DMS79 (cell line): Measurements from ENCODE around the gene PLEKHA1.

Experiments used
- DNase-seq: peaks from one replicate; lab custom pipeline; 2025; lab: John Stamatoyannopoulos, UW

The PLEKHA1 gene

GRCh38 chr10:122461729-122462532 lies 87.4 kb downstream of the PLEKHA1 start:
- no peak for DNase-seq

DNA sequence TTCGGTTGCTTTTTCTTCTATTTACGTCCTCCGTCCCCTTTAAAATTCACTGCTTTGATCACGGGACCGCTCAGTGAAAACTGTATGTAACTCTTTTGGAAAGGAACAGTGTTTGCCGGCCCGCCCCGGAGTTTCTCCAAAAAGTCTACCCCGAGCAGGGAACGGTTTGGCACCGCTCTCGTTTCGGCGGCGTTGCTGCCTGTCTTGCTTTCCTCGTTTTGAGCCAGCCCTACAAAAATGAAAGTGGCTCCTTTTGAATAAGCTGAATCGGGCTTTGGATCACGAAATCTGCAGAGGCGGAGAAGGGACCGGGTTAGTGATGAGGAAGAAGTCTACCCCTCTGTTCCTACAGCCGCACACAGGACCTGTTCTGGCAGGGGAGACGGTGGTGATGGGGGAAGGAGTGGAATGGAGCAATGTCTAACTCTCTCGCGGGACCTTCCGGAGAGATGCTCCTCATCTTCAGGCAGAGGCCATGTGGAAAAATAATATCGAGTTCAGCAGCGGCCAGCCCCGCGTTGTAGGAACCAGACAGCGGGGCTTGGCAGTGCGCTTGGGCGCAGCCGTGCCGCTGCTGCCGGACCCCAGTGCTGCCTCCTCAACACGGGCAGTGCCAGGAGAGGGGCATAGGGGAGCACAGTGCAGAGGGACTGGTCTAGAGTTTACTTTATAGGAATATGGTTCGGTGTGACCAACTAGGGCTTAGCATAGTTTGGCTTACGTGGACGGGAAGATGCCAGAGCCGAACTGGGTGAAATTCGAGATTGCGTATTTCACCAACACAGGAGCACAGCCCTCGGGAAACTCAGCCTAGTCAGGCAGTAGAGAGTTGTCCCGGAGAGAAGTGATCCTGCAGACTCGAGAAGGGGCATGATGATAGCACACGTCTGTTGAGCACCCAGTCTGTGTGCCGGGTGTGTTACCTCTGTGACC lies 88.3 kb downstream of the PLEKHA1 start:
- no peak for DNase-seq

DNA sequence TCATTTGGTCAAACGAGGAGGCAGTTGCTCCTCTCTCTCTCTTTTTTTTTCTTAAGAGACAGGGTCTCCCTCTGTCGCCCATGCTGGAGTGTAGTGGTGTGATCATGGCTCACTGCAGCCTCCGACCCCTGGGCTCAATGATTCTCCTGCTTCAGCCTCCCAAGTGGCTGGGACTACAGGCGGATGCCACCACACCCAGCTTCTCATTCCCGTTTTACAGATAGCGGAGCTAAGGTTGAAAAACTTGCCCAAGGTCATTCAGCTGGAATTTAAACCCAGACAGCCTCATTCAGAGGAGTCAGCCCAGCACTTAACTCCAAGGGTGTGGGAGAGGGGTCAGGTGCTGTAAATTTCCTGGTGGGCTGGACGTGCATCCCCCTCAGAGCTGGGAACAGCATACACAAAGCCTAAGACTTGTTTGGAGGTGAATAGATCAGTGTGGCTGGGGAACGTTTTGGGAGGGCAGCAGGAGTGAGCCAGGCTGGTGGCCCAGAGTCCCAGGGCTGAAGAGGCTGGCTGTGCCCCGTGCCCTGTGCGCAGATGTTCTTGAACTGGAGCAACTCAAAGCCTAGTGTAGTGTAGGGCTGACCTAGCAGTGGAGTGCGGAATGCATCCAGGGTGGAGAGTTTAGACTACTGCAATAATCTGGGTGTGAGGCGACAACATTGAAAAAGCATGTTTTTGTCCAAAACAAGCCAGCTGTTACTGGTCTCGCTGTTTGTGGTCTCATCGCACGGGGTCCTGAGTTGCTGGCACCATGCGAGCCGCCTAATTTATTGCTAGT lies 89.2 kb downstream of the PLEKHA1 start:
- no peak for DNase-seq

DNA sequence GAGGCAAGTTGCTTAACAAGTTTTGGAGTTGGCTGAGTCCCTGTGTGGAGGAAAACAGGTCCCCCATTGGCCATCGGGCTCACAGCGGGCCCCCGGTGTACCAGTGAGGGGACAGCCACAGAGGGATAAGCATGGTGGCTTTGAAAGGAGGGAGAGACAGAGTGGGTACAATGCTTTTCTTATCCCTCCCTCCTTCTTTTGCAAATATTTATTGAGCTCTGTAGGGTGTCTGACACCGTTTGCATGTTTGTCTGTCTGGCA lies 89.7 kb downstream of the PLEKHA1 start:
- no peak for DNase-seq

DNA sequence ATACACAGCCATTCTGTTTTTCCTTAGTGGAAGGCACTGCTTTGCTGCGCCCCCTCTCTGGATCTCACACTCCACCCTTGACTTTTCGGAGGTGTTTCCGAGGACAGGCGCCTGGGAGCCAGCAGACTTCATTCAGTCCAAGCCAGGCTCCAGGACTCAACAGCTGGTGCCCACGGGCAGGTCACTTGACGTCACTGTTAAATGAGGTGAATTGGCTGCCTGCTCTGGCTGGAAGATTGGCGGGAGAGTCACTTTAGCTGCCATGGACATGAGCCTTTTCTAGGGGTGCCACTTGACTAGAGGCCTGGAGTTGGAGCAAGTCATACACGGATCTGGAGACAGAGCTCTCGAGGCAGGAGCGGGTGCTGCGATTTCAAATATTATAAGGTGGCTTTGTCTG lies 90.1 kb downstream of the PLEKHA1 start:
- no peak for DNase-seq

- DNase-seq = no peak
These were observed 91.0 kb downstream of the PLEKHA1 start for GRCh38 chr10:122465401-122466040.

- DNase-seq = no peak
These were observed 92.5 kb downstream of the PLEKHA1 start for GRCh38 chr10:122466951-122467381.

DNA sequence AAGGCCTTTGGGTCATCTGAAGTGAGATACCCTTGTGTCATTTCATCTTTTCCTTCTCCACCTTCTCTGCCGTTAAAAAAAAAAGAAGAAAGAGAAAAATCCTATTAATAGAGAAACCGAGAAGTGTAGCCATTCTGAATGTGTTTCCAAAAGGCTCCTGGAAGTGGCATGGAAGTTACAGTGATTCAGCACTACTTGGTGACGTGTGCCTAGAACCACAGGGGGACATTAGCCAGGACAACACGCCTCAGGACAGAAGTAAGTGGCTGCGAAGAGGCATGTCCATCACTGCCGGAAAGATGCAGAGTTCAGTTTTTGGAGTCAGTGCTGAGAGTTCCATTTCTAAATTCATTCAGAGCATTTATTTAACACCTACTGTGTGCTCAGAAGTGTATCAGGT lies 93.2 kb downstream of the PLEKHA1 start:
- DNase-seq = no peak

- DNase-seq = no peak
These were observed 93.9 kb downstream of the PLEKHA1 start for GRCh38 chr10:122468307-122468925.

- DNase-seq = no peak
These were observed 94.6 kb downstream of the PLEKHA1 start for GRCh38 chr10:122468926-122469781.

DNA sequence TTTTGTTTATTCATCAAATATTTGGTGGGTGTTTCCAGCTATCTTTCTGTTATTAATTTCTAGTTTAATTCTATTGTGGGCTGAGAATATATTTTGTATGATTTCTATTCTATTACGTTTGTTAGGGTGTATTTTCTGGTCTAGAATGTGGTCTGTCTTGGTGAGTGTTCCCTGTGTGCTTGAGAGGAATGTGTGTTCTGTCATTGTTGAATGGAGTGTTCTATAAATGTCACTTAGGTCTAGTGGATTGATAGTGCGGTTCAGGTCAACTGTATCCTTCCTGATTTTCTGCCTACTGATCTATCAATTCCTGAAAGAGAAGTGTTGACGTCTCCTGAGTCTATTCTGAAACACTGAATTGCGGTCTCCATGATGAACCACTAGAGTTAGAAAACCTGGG lies 95.3 kb downstream of the PLEKHA1 start:
- DNase-seq = no peak

DNA sequence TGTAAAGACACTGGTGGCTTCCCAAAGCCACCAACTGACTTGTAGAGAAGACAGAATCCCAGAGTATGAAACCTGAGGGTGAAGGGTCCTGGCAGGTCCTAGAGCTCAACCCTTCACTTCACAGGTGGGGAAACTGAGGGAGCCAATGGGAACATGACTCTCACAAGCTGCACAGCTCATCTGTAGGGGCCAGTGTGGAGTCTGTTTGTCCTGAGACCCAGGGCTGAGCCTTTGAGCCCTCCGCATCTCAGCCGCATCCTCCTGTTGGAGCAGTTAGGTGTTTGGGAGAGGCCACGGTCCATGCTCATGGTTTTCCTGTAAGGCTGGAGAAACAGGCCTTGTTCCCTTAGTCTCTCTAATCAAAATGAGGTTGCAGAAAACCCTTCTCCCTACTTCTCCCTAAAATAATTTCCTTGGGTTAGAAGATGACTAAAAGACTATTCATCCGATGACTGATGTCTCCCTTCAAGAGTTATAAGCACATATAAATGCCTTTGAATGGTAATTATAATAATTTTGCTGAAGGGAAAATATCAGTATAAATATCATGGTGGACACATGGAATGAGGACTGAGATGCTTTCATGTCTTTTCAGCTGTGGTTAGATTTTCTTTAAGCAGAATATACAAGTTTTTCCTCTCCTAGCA lies 97.1 kb downstream of the PLEKHA1 start:
- DNase-seq = no peak

GRCh38 chr10:122473116-122473515 lies 98.6 kb downstream of the PLEKHA1 start:
- no peak for DNase-seq

DNA sequence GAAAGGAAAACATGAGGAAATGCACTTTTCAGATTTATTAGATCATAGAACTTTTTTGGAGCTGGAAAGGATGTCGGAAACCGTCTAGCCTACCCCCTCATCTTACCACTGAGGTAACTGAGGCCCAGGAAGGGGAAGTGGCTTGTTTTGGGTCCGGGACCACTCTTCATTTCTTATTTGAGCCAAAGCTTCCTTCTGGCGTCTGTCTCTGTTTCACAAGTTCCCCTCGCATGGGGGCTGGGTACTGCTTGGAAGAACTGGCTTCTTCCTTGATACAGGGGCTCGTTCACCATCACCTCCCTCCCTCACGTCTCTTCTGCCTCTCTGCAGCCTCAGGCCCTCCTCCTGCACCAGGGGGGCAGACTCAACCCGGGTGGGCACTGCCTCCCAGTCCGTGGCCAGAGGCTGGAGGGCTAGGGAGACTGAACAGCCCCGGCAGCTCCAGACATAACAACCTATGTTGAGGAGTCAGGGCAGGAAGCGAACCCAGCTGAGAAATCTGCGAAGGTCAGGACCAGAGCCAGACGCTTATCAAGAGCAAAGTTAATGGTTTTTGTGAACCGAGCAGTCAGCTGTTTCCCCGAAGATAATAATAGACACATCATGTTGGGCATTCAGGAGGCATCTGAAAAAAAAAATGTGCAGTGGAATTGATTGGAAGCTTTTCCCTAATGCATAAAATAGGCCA lies 99.8 kb downstream of the PLEKHA1 start:
- no peak for DNase-seq

DNA sequence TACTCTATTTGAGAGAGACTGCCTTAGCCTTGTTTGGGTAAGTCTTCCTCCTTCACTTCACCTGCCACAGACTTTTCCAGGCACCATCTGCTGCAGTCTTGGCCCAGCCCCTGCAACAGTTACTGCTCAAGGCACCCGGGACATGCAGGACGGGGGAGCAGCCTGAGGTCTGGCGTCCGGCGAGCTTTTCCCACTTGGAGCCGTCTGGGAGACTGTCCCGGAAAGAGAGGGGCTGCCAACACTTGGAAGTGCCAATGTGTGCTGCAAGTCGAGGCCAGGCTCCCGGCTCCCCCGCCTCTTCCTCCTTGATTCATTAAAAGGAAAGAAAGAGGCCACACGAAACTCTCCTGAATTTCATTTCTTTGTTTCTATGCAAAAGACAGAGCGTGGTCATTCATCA lies 100.6 kb downstream of the PLEKHA1 start:
- no peak for DNase-seq

DNA sequence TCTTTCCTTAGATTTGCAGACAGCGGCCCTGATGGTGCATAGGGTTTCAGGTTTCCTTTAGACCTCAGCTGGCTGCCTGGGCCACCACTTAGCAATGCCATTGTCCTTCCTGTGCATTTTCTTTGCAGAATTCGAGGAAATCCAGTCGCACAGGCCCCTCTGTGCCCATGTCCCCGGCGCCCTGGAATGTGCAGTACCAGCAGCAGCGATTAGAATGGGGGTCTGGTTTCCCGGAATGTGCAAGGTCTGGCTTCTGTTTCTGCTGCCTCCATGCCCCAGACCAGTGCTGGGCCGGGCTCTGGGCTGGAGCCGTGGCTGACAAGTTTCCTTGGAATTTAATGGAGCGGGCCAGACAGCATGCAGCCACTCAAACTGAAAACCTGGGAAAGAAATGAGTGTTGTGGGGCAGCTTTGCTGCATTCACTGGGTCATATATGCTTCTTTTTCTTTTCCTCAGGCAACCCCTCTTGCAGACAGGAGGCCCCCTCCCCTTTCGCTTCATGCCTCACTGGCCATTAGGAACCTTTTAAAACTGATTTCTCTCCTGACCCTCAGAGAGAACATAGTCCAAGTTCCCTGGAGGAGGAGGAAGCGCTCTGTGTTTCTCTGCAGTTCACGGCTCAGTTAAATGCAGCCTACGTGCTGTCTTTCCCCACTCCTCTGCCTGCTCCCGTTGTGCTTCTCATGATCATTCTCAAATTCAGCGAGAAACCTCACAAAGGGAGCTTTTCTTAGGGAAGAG lies 101.3 kb downstream of the PLEKHA1 start:
- DNase-seq = no peak

GRCh38 chr10:122476333-122476695 lies 101.8 kb downstream of the PLEKHA1 start:
- peak; percentile 44 for DNase-seq

GRCh38 chr10:122477436-122477835 lies 102.9 kb downstream of the PLEKHA1 start:
- DNase-seq = no peak

DNA sequence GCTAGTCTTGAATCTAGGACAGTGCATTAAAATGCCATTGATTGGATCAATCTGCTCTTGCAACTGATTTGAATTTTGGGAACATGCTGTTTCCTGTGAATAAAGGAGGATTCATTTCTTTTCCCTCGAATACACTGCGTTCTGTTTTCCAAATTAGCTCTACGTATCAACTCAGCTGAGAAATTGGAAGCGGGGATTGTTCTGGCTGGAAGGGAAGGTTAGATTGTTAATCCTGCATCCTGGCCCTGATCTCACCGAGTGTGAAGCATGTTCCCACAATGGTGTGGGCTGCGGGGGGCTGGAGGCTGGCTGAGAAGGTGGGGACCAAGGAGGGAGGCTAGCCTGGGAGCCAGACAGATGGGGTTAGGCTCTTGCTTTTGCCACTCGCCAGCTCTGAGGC lies 104.5 kb downstream of the PLEKHA1 start:
- no peak for DNase-seq
